Upper lobe of right lung (tissue), 1 donor: ENCODE results near the gene PARD3B. TPM values are rescaled to one million over a fixed set of nuclear protein-coding genes. Genes with fewer than 3 reads are reported as not detected.

ENCODE experiments used
- ATAC-seq: fragments of 200-7000 bp; cut with Tn5 transposase; one replicate; pipeline ENCODE4 v1.9.1; 2020; ENCODE audit warnings: mild to moderate bottlenecking, moderate library complexity
- DNase-seq: peaks from one replicate; pipeline ENCODE4 v3.0.0-alpha.2; 2020
- H3K27ac ChIP-seq: fragments of 200-600 bp; one replicate; pipeline ENCODE4 v1.8.0; 2022
- H3K27me3 ChIP-seq: fragments of 200-600 bp; one replicate; pipeline ENCODE4 v1.8.0; 2022; ENCODE audit warnings: mild to moderate bottlenecking
- H3K36me3 ChIP-seq: fragments of 200-600 bp; one replicate; pipeline ENCODE4 v1.8.0; 2022
- H3K4me1 ChIP-seq: fragments of 200-600 bp; one replicate; pipeline ENCODE4 v1.8.0; 2022
- H3K4me3 ChIP-seq: fragments of 200-600 bp; one replicate; pipeline ENCODE4 v1.8.0; 2022; ENCODE audit warnings: mild to moderate bottlenecking
- H3K9me3 ChIP-seq: fragments of 200-600 bp; one replicate; pipeline ENCODE4 v1.8.0; 2022
- CTCF ChIP-seq: fragments of 200-600 bp; IDR thresholded peaks from one replicate; pipeline ENCODE4 v1.8.0; 2022; ENCODE audit warnings: antibody characterized with exemption
- intact Hi-C: fragments of 100-400 bp; cut with DNase I; formaldehyde crosslinking; loops from one replicate; pipeline ENCODE4 v1.11.0; 2022
- total RNA-seq: library from RNA; stranded (reverse); fragmentation: NEBNext Ultra II Directional; extraction: Animal tissue kit (Norgen Biotek cat#: 25700); gene quantifications from one replicate; pipeline ENCODE4 v1.2.1, GENCODE V29; 2021
- donor health status: DM: no; HTN: yes; CAD: no; lungs with severe emphysema.

PARD3B gene
- total RNA-seq, 1 donor from 2014 or later, result 32.5 TPM

GRCh38 chr2:204578928-204579598 lies 33.8 kb downstream of the PARD3B start:
- no peak for ATAC-seq
- Histone ChIP-seq H3K4me3 (no peak overlapping the region), H3K9me3 (no peaks in the 10 kb centered on the region), H3K4me1 (no peaks in the 10 kb centered on the region), H3K36me3 (no peaks in the 10 kb centered on the region), H3K27me3 (no peaks in the 10 kb centered on the region), H3K27ac (no peak overlapping the region)
- TF ChIP-seq CTCF, result no peak
- intact Hi-C loops, result no loop called here
- no peak for DNase-seq

- no peaks in the 10 kb centered on the region for H3K36me3 ChIP-seq
- no peak for TF ChIP-seq CTCF
- H3K4me3 ChIP-seq, result no peak overlapping the region
- H3K9me3 ChIP-seq, result no peaks in the 10 kb centered on the region
- ATAC-seq (no peak), DNase-seq (no peak)
- no peaks in the 10 kb centered on the region for H3K27me3 ChIP-seq
- H3K4me1 ChIP-seq, result no peaks in the 10 kb centered on the region
- intact Hi-C loops, result no loop called here
- no peak overlapping the region for H3K27ac ChIP-seq
Measured at GRCh38 chr2:204581946-204582345, 36.7 kb downstream of the PARD3B start.

DNA sequence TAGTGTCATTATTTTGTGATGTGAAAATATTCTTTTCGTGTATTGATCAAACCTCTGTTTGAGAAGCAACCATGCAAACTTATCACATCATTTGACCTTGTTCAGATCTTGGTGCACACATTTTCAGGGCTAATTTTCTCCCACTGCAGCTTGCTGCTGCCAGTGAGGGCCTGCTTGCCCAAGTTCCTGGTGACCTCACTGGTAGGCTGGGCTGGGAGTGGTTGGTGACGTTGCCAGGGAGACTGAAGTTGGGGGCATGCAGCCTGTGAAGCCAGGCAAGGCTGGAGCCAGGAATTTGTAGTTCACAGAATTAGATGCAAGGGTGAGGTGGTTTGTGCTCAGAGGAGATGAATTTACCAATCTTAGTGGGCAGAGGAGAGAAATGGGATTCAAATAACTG lies 38.5 kb downstream of the PARD3B start:
- TF ChIP-seq CTCF, result no peak
- Histone ChIP-seq H3K4me3 (no peak overlapping the region), H3K36me3 (no peaks in the 10 kb centered on the region), H3K4me1 (no peaks in the 10 kb centered on the region), H3K9me3 (no peaks in the 10 kb centered on the region), H3K27ac (no peak overlapping the region), H3K27me3 (no peaks in the 10 kb centered on the region)
- DNase-seq (no peak), ATAC-seq (no peak)
- intact Hi-C loops, result no loop called here

DNA sequence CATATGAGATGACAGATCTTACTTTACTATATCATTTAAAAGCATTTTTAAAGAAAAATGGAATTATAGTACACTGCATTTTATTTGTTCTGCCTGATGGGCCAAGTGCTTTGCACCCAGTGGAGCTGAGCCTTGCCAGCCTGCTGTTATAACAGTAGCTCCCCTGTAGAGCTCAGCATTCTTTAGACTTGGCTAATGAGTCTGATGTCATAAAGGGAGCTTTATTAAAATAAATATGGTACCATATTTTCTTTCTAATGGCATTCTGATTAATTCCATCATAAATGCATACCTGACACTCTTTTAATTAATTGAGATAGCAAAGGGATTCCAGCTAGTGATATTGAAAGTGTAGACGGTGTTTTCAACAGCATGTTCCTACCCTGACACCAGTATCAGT lies 40.7 kb downstream of the PARD3B start:
- no peak overlapping the region for H3K27ac ChIP-seq
- no peak overlapping the region for H3K4me3 ChIP-seq
- DNase-seq (no peak), ATAC-seq (no peak)
- TF ChIP-seq CTCF, result no peak
- intact Hi-C loops, result no loop called here
- no peaks in the 10 kb centered on the region for H3K27me3 ChIP-seq
- H3K36me3 ChIP-seq, result no peaks in the 10 kb centered on the region
- H3K9me3 ChIP-seq, result no peaks in the 10 kb centered on the region
- no peaks in the 10 kb centered on the region for H3K4me1 ChIP-seq

DNA sequence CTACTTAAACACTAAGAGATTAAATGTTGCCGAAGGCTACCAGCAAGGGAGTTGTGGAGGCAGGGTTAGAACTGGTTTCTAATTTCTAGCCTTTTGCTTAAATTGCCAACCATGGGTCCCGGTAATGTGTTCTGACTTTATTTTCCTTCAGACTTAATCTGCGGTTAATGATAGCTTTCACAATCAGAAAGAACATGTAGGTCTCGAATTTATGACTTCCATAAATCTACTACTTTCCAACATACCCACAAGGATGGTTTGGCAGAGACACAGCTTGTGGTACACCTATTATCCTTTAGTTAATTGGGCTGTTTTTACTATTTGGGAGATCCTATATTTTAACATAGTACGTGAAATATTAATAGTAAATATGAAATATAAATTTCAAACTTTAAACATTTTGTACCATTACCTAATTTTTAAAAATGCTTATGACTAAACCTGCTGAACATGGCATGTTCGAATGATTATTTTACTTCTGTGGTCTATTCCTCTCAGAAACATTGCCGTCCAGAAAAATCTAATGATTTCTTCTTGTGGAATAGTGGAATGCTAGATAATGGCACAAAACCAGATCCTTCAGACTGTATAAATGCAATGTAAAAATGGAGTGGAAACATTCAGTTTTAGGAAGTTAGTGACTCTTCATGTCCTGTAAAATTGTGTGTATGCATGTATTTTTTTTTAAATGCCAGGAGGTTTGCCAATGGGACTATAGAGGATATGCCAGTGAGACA lies 41.3 kb downstream of the PARD3B start:
- Histone ChIP-seq H3K27ac (no peak overlapping the region), H3K36me3 (no peaks in the 10 kb centered on the region), H3K4me1 (no peaks in the 10 kb centered on the region), H3K4me3 (no peak overlapping the region), H3K9me3 (no peaks in the 10 kb centered on the region), H3K27me3 (no peaks in the 10 kb centered on the region)
- TF ChIP-seq CTCF, result no peak
- no peak for DNase-seq
- intact Hi-C loops, result no loop called here
- ATAC-seq, result no peak
